HG03378 (cell line): ENCODE measurements around the gene LAMA2.

Experiments used
- ATAC-seq: cut with Tn5 transposase; IDR thresholded peaks from one replicate; pipeline ENCODE4 v1.9.1; 2021; ENCODE audit warnings: mild to moderate bottlenecking, moderate library complexity; ENCODE audit not compliant: unreplicated experiment

Gene LAMA2

GRCh38 chr6:129475477-129476247 lies 592.7 kb downstream of the LAMA2 start:
- no peak for ATAC-seq

GRCh38 chr6:129476248-129476564 lies 593.3 kb downstream of the LAMA2 start:
- ATAC-seq, result no peak

- ATAC-seq, result no peak
Observed at GRCh38 chr6:129476810-129477209, 593.9 kb downstream of the LAMA2 start.

- ATAC-seq, result no peak
Observed at GRCh38 chr6:129478379-129478778, 595.4 kb downstream of the LAMA2 start.

- no peak for ATAC-seq
Observed at GRCh38 chr6:129481706-129482105, 598.8 kb downstream of the LAMA2 start.

- no peak for ATAC-seq
Observed at GRCh38 chr6:129485746-129486145, 602.8 kb downstream of the LAMA2 start.

- no peak for ATAC-seq
Observed at GRCh38 chr6:129486327-129486726, 603.4 kb downstream of the LAMA2 start.

GRCh38 chr6:129488313-129488712 lies 605.4 kb downstream of the LAMA2 start:
- no peak for ATAC-seq

GRCh38 chr6:129489215-129489765 lies 606.4 kb downstream of the LAMA2 start:
- ATAC-seq, result no peak

- peak; percentile 88 for ATAC-seq
Observed at GRCh38 chr6:129490521-129491255, 607.8 kb downstream of the LAMA2 start.

GRCh38 chr6:129491436-129491835 lies 608.5 kb downstream of the LAMA2 start:
- ATAC-seq, result no peak

GRCh38 chr6:129492260-129492659 lies 609.3 kb downstream of the LAMA2 start:
- no peak for ATAC-seq

GRCh38 chr6:129493354-129493902 lies 610.5 kb downstream of the LAMA2 start:
- no peak for ATAC-seq

- no peak for ATAC-seq
Observed at GRCh38 chr6:129494099-129494498, 611.2 kb downstream of the LAMA2 start.

GRCh38 chr6:129494586-129494985 lies 611.6 kb downstream of the LAMA2 start:
- no peak for ATAC-seq

- no peak for ATAC-seq
Observed at GRCh38 chr6:129495652-129496051, 612.7 kb downstream of the LAMA2 start.

- no peak for ATAC-seq
Observed at GRCh38 chr6:129497481-129498441, 614.8 kb downstream of the LAMA2 start.

- no peak for ATAC-seq
Observed at GRCh38 chr6:129498541-129498940, 615.6 kb downstream of the LAMA2 start.

GRCh38 chr6:129498950-129499842 lies 616.3 kb downstream of the LAMA2 start:
- ATAC-seq, result peak; percentile 81

GRCh38 chr6:129499843-129500219 lies 616.9 kb downstream of the LAMA2 start:
- no peak for ATAC-seq
